Left ventricle myocardium inferior (tissue), 1 donor: Measurements from ENCODE around the gene ZNF888. TPM values are rescaled to one million over a fixed set of nuclear protein-coding genes. Genes with fewer than 3 reads are reported as not detected.
"Not testable (repeated sequence)": the region's sequence is repeated elsewhere in the genome, so short reads cannot be mapped to it uniquely, and the experiment has no call there.

Experiments used
- DNase-seq: peaks from one replicate; pipeline ENCODE4 v3.0.0-alpha.2; 2020
- H3K27ac ChIP-seq: fragments of 200-600 bp; replicated peaks from 2 replicates; pipeline ENCODE4 v1.8.0; 2021
- H3K27me3 ChIP-seq: fragments of 200-600 bp; 2 replicates; pipeline ENCODE4 v1.8.0; 2021; ENCODE audit warnings: low read depth
- H3K36me3 ChIP-seq: fragments of 200-600 bp; 2 replicates; pipeline ENCODE4 v1.8.0; 2021
- H3K4me1 ChIP-seq: fragments of 200-600 bp; 2 replicates; pipeline ENCODE4 v1.8.0; 2021
- H3K4me3 ChIP-seq: fragments of 200-600 bp; 2 replicates; pipeline ENCODE4 v1.8.0; 2021; ENCODE audit warnings: mild to moderate bottlenecking, moderate library complexity
- H3K9me3 ChIP-seq: fragments of 200-600 bp; replicated peaks from 2 replicates; pipeline ENCODE4 v1.8.0; 2021
- CTCF ChIP-seq: fragments of 200-600 bp; IDR thresholded peaks from 2 replicates; pipeline ENCODE4 v1.8.0; 2021; ENCODE audit warnings: antibody characterized with exemption, mild to moderate bottlenecking, borderline replicate concordance
- intact Hi-C: fragments of 100-400 bp; cut with micrococcal nuclease; formaldehyde crosslinking; loops from one replicate; pipeline ENCODE4 v1.11.0; 2022
- total RNA-seq: library from RNA; stranded (reverse); fragmentation: NEBNext Ultra II Directional; extraction: Animal tissue kit (Norgen Biotek cat#: 25700); gene quantifications from one replicate; pipeline ENCODE4 v1.2.1, GENCODE V29; 2021
- donor health status: DM: no; HTN: yes; CAD: no; lungs with severe emphysema.

The ZNF888 gene
- total RNA-seq, 1 donor from 2014 or later = 1.6 TPM

- Histone ChIP-seq H3K27ac (no peak overlapping the region), H3K4me3 (no peak overlapping the region), H3K36me3 (no peaks in the 10 kb centered on the region), H3K9me3 (no peaks in the 10 kb centered on the region), H3K27me3 (no peaks in the 10 kb centered on the region), H3K4me1 (peaks cover under 1% of the 10 kb centered on the region)
- TF ChIP-seq CTCF = no peak
- intact Hi-C loops = no loop called here
- no peak for DNase-seq
Measured at GRCh38 chr19:52936151-52936953, 13.1 kb upstream of the ZNF888 start.

DNA sequence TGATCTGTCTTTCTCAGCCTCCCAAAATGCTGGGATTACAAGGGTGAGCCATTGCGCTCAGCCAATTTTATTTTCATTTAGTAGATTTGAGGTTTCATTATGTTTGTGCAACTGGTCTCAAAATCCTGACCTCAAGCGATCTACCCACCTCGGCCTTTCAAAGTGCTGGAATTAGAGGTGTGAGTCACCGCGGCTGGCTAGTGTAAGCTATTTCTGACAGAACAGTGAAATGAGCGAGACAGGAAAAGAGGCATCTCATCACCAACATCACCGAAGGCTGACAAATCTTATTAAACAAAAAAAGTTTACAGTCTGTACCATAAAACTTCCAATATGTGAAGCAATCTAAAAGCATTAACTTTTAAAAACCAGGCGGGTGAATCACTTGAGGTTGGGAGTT is 12.2 kb upstream of the ZNF888 start:
- no peaks in the 10 kb centered on the region for H3K9me3 ChIP-seq
- no peaks in the 10 kb centered on the region for H3K36me3 ChIP-seq
- no peaks in the 10 kb centered on the region for H3K27me3 ChIP-seq
- no peaks in the 10 kb centered on the region for H3K4me1 ChIP-seq
- H3K4me3 ChIP-seq = no peak overlapping the region
- TF ChIP-seq CTCF = no peak
- no peak overlapping the region for H3K27ac ChIP-seq
- DNase-seq = no peak
- intact Hi-C loops = no loop called here

DNA sequence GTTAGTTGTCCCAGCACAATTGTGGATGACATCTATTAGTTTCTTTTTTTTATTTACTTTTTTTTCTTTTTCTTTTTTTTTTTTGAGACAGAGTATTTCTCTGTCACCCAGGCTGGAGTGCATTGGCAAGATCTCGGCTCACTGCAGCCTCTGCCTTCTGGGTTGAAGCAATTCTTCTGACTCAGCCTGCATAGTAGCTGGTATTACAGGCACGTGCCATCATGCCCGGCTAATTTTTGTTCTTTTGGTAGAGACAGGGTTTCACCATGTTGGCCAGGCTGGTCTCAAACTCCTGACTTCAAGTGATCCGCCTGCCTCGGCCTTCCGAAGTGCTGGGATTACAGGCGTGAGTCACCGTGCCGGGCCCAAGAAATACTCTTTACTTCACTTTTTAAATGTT is 1.4 kb upstream of the ZNF888 start:
- H3K4me3 ChIP-seq, DNase-seq, H3K9me3 ChIP-seq, H3K27me3 ChIP-seq, intact Hi-C loops: not testable (repeated sequence)
- Histone ChIP-seq H3K36me3 (peaks cover 14% of the 10 kb centered on the region), H3K4me1 (peaks cover 25% of the 10 kb centered on the region), H3K27ac (peak overlapping the region; percentile 77)

- peak overlapping the region; percentile 77 for H3K27ac ChIP-seq
- H3K4me1 ChIP-seq = peaks cover 25% of the 10 kb centered on the region
- TF ChIP-seq CTCF = no peak
- peak; percentile 51 for DNase-seq
- peak overlapping the region; percentile 70 for H3K4me3 ChIP-seq
- H3K9me3 ChIP-seq = no peaks in the 10 kb centered on the region
- H3K36me3 ChIP-seq = peaks cover 13% of the 10 kb centered on the region
- H3K27me3 ChIP-seq = no peaks in the 10 kb centered on the region
- intact Hi-C loops = no loop called here
Measured at GRCh38 chr19:52923778-52924593, 758 bp upstream of the ZNF888 start.

DNA sequence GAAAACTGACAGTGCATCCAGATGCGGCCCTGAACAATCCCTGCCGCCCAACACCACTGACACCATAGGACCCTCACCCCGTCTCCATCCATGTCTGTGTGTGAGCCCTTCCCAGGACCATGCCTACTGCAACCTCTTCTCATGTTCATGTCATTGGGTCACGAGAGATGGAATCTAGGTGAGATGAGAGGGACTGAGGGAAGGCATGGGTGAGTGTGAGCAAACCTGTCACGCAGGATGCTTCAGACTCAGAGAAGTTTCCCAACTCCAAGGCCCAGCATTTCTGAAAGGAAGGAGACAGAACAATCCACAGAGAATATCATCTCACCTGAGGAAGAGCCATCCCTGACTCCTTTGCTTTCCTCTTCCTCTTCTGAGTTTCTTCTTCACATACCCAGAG is 5.7 kb downstream of the ZNF888 start:
- intact Hi-C loops = no loop called here
- Histone ChIP-seq H3K4me3 (no peak overlapping the region), H3K9me3 (no peaks in the 10 kb centered on the region), H3K27ac (no peak overlapping the region), H3K36me3 (peaks cover 29% of the 10 kb centered on the region), H3K27me3 (no peaks in the 10 kb centered on the region), H3K4me1 (peaks cover 4% of the 10 kb centered on the region)
- DNase-seq = no peak
- TF ChIP-seq CTCF = no peak

- peaks cover 2% of the 10 kb centered on the region for H3K9me3 ChIP-seq
- H3K27me3 ChIP-seq = no peaks in the 10 kb centered on the region
- no peaks in the 10 kb centered on the region for H3K4me1 ChIP-seq
- TF ChIP-seq CTCF = no peak
- H3K36me3 ChIP-seq = peaks cover 70% of the 10 kb centered on the region
- intact Hi-C loops = no loop called here
- no peak for DNase-seq
- no peak overlapping the region for H3K27ac ChIP-seq
- no peak overlapping the region for H3K4me3 ChIP-seq
Measured at GRCh38 chr19:52910648-52911047, 12.6 kb downstream of the ZNF888 start.

DNA sequence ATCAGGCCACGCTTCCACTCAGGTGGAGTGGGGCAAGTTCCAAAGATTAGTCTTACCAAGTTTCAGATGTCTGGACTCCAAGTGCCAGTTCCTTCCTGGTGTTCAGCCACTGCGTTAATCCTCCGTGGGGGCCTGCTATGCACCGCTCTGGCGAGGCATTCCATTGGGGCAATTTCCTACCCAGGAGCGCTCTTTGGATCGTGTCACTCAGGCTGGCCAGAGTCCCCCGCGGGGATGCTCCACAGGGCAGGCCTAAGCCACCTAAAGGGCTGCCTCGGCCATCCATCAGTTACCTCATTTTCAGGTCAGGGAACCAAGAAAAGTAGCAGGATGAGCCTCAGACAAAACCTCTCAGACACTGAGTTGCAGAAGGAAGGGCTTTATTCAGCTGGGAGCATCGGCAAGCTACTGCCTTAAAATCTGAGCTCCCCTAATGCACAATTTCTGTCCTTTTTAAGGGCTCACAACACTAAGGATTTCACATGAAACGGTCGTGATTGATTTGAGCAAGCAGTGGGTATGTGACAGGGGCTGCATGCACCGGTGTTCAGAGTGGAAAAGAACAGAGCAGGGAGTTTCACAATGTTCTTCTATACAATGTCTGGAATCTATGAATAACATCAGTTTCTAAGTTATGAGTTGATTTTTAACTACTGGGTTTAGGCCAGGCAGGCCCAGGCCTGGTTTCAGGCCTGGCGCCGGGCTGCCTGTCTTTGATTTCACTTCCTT is 19.0 kb downstream of the ZNF888 start:
- H3K36me3 ChIP-seq = peaks cover 34% of the 10 kb centered on the region

More for the DNA sequence above, 19.0 kb downstream of the ZNF888 start:
- H3K4me3 ChIP-seq, H3K4me1 ChIP-seq, H3K27ac ChIP-seq, H3K27me3 ChIP-seq, H3K9me3 ChIP-seq, DNase-seq, intact Hi-C loops: not testable (repeated sequence)
